ENCODE results near the gene ZNF619.

ZNF619 gene

GRCh38 chr3:40445880-40446279 is 31.0 kb upstream of the ZNF619 start:
- DNase-seq (ENCODE audit: low read depth in 1 of 2, low spot score in 1 of 2): no peak
- TF ChIP-seq GABPA (IDR thresholded peaks at IDR 0.05; ENCODE audit: low read depth) (no peak), POLR2AphosphoS5 (IDR thresholded peaks at IDR 0.05; ENCODE audit: low read depth) (no peak), CTCF (IDR thresholded peaks at IDR 0.05; ENCODE audit: insufficient read depth, low read length) (no peak), SPI1 (IDR thresholded peaks at IDR 0.05; ENCODE audit: borderline replicate concordance, low read depth) (no peak), REST (IDR thresholded peaks at IDR 0.05; ENCODE audit: insufficient replicate concordance, low read depth) (no peak)
- no peaks in the 10 kb centered on the region for H3K27me3 ChIP-seq (ENCODE audit: insufficient read depth, poor library complexity, severe bottlenecking)
- no peak overlapping the region for H3K4me3 ChIP-seq (replicated peaks; ENCODE audit: insufficient read depth, low read length)
- H3K27ac ChIP-seq (replicated peaks): no peak overlapping the region

DNA sequence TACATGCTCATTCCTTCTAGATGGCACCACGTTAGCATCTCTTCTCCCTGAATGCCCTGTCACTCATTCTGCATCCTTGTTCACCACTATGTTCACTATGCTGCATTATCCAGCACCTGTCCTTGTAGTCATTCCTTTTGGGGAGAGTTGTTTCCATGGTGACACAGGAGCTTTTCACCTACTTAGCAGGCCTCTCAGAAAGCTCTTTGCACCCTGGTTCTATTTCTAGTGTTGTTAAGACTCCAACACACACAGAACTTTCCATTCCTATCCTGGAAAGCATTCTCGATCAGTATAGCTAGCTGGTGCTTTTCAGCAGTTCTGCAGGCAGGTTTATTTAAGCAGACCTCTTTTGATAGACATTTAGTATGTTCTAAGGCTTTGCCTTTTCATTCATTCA is 26.5 kb upstream of the ZNF619 start:
- Histone ChIP-seq H3K27ac (replicated peaks) (no peak overlapping the region), H3K27me3 (ENCODE audit: insufficient read depth, poor library complexity, severe bottlenecking) (no peaks in the 10 kb centered on the region), H3K4me3 (replicated peaks; ENCODE audit: insufficient read depth, low read length) (no peak overlapping the region)
- DNase-seq (ENCODE audit: low read depth in 1 of 2, low spot score in 1 of 2): no peak
- TF ChIP-seq SPI1 (IDR thresholded peaks at IDR 0.05; ENCODE audit: borderline replicate concordance, low read depth): no peak
- TF ChIP-seq POLR2AphosphoS5 (IDR thresholded peaks at IDR 0.05; ENCODE audit: low read depth): no peak
- no peak for TF ChIP-seq GABPA (IDR thresholded peaks at IDR 0.05; ENCODE audit: low read depth)
- no peak for TF ChIP-seq REST (IDR thresholded peaks at IDR 0.05; ENCODE audit: insufficient replicate concordance, low read depth)
- TF ChIP-seq CTCF (IDR thresholded peaks at IDR 0.05; ENCODE audit: insufficient read depth, low read length): no peak

DNA sequence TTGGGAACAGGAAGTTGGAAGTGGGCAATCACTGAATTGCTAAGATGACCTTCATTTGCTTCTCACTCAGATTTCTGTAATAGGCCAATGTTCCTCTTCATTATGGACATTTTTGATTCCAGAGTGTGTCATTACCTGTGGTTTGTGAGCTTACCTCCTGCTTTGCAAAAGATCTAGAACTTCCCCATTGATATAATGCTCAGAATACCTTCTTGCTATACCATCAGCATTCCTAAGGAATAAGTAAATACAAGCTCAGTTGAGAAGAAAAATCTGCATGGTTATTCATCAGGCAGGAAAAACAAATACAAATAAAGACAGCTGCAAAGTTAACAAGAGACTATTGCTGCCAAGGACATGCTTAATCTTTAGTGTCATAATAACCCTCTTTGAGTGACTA is 25.4 kb upstream of the ZNF619 start:
- TF ChIP-seq SPI1 (IDR thresholded peaks at IDR 0.05; ENCODE audit: borderline replicate concordance, low read depth) (no peak), GABPA (IDR thresholded peaks at IDR 0.05; ENCODE audit: low read depth) (no peak), REST (IDR thresholded peaks at IDR 0.05; ENCODE audit: insufficient replicate concordance, low read depth) (no peak), POLR2AphosphoS5 (IDR thresholded peaks at IDR 0.05; ENCODE audit: low read depth) (no peak), CTCF (IDR thresholded peaks at IDR 0.05; ENCODE audit: insufficient read depth, low read length) (no peak)
- no peak overlapping the region for H3K27ac ChIP-seq (replicated peaks)
- no peak for DNase-seq (ENCODE audit: low read depth in 1 of 2, low spot score in 1 of 2)
- H3K27me3 ChIP-seq (ENCODE audit: insufficient read depth, poor library complexity, severe bottlenecking): no peaks in the 10 kb centered on the region
- no peak overlapping the region for H3K4me3 ChIP-seq (replicated peaks; ENCODE audit: insufficient read depth, low read length)

All from HL-60 (cell line).